Measurements from ENCODE around the gene GDI1.

The GDI1 gene

DNA sequence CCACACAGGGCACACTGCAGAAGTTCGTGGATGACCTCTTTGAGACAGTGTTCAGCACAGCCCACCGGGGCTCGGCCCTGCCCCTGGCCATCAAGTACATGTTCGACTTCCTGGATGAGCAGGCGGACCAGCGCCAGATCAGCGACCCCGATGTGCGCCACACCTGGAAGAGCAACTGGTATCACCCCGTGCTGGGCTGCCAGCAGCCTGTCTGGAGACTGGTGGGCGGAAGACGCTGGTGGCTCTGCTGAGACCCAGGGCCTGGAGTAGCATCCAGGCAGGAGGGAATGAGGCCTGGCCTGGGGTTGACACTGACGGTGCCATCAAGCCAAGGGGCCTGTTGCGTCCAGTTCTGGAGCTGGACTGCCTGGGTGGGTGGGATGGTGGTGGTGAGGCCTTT, 33.5 kb downstream of the GDI1 start:
- Histone ChIP-seq H3K18ac (ENCODE audit: low read depth in 1 of 2, low read length in 2 of 2) (no peak overlapping the region), H3K9me3 (ENCODE audit: control insufficient read depth, low read length) (no peaks in the 10 kb centered on the region), H3K4me2 (ENCODE audit: low read length, poor library complexity, severe bottlenecking) (no peak overlapping the region), H3K14ac (ENCODE audit: low read length in 2 of 2) (no peak overlapping the region), H3K36me3 (ENCODE audit: control insufficient read depth in 1 of 2, insufficient read depth in 2 of 2, low read depth in 1 of 2, low read length in 2 of 2) (peaks cover 53 to 87% of the 10 kb centered on the region in 2 experiments), H3K4ac (ENCODE audit: low read depth in 1 of 2, low read length in 2 of 2) (no peak overlapping the region), H2BK5ac (ENCODE audit: low read depth, low read length, poor library complexity, severe bottlenecking) (no peak overlapping the region), H3K79me1 (replicated peaks; ENCODE audit: low read length, poor library complexity, severe bottlenecking) (peaks cover 12% of the 10 kb centered on the region), H3K27me3 (ENCODE audit: control insufficient read depth in 1 of 2, insufficient read depth in 1 of 2, low read length in 2 of 2) (no peaks in the 10 kb centered on the region), H2BK120ac (ENCODE audit: low read depth, low read length) (no peak overlapping the region), H3K9ac (ENCODE audit: low read length) (no peak overlapping the region), H2BK15ac (ENCODE audit: low read depth, poor library complexity, severe bottlenecking) (no peak overlapping the region), H3K23ac (ENCODE audit: low read length in 2 of 2) (no peak overlapping the region), H3K4me3 (ENCODE audit: insufficient read depth in 1 of 2, low read depth in 1 of 2, low read length in 2 of 2) (no peak overlapping the region), H4K91ac (ENCODE audit: low read length) (no peak overlapping the region), H2BK12ac (ENCODE audit: low read length in 2 of 2) (no peak overlapping the region), H3K4me1 (ENCODE audit: control insufficient read depth, insufficient read depth, low read depth, low read length) (no peaks in the 10 kb centered on the region), H4K8ac (ENCODE audit: low read length) (no peak overlapping the region), H2AK5ac (ENCODE audit: low read length, severe bottlenecking) (no peak overlapping the region), H3K27ac (ENCODE audit: low read length, poor library complexity, severe bottlenecking) (no peak overlapping the region), H2AFZ (ENCODE audit: low read depth, low read length) (no peak overlapping the region)
- WGBS, result 97% methylated on average over 12 of the region's 14 CpGs
- no peak for DNase-seq

DNA sequence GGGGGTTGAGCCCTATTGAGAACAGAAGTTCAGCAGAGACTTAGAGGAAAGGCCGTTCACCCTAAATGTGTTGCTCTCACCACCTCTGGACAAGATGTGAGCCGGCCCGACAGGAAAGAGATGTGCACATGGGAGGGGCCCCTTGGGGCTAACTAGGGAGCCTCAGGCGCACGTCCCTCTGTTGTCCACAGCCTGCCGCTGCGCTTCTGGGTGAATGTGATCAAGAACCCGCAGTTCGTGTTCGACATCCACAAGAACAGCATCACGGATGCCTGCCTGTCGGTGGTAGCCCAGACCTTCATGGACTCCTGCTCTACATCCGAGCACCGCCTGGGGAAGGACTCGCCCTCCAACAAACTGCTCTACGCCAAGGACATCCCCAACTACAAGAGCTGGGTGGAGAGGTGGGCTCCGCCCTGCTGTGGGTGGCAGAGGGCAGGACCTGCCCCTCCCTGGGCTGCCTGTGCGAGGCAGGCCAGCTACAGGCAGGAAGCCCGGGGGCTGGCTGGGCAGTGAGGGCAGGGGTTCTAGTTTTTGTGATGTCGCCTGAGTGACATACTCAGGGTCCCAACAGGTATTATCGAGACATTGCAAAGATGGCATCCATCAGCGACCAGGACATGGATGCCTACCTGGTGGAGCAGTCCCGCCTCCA, 34.1 kb downstream of the GDI1 start:
- Histone ChIP-seq H3K9me3 (ENCODE audit: control insufficient read depth, low read length) (no peaks in the 10 kb centered on the region), H2BK12ac (ENCODE audit: low read length in 2 of 2) (no peak overlapping the region), H4K8ac (ENCODE audit: low read length) (no peak overlapping the region), H3K4me3 (ENCODE audit: insufficient read depth in 1 of 2, low read depth in 1 of 2, low read length in 2 of 2) (no peak overlapping the region), H3K4me2 (ENCODE audit: low read length, poor library complexity, severe bottlenecking) (no peak overlapping the region), H3K14ac (ENCODE audit: low read length in 2 of 2) (no peak overlapping the region), H3K4ac (ENCODE audit: low read depth in 1 of 2, low read length in 2 of 2) (no peak overlapping the region), H2BK5ac (ENCODE audit: low read depth, low read length, poor library complexity, severe bottlenecking) (no peak overlapping the region), H2BK15ac (ENCODE audit: low read depth, poor library complexity, severe bottlenecking) (no peak overlapping the region), H3K27me3 (ENCODE audit: control insufficient read depth in 1 of 2, insufficient read depth in 1 of 2, low read length in 2 of 2) (no peaks in the 10 kb centered on the region), H2AFZ (ENCODE audit: low read depth, low read length) (no peak overlapping the region), H3K9ac (ENCODE audit: low read length) (no peak overlapping the region), H3K18ac (ENCODE audit: low read depth in 1 of 2, low read length in 2 of 2) (no peak overlapping the region), H3K27ac (ENCODE audit: low read length, poor library complexity, severe bottlenecking) (no peak overlapping the region), H2BK120ac (ENCODE audit: low read depth, low read length) (no peak overlapping the region), H3K4me1 (ENCODE audit: control insufficient read depth, insufficient read depth, low read depth, low read length) (no peaks in the 10 kb centered on the region), H3K79me1 (replicated peaks; ENCODE audit: low read length, poor library complexity, severe bottlenecking) (peaks cover 10% of the 10 kb centered on the region), H3K23ac (ENCODE audit: low read length in 2 of 2) (no peak overlapping the region), H4K91ac (ENCODE audit: low read length) (no peak overlapping the region), H3K36me3 (ENCODE audit: control insufficient read depth in 1 of 2, insufficient read depth in 2 of 2, low read depth in 1 of 2, low read length in 2 of 2) (peaks cover 50 to 81% of the 10 kb centered on the region in 2 experiments), H2AK5ac (ENCODE audit: low read length, severe bottlenecking) (no peak overlapping the region)
- 90% methylated on average over 20 of the region's 23 CpGs for whole genome bisulfite sequencing
- DNase-seq, result no peak

DNA sequence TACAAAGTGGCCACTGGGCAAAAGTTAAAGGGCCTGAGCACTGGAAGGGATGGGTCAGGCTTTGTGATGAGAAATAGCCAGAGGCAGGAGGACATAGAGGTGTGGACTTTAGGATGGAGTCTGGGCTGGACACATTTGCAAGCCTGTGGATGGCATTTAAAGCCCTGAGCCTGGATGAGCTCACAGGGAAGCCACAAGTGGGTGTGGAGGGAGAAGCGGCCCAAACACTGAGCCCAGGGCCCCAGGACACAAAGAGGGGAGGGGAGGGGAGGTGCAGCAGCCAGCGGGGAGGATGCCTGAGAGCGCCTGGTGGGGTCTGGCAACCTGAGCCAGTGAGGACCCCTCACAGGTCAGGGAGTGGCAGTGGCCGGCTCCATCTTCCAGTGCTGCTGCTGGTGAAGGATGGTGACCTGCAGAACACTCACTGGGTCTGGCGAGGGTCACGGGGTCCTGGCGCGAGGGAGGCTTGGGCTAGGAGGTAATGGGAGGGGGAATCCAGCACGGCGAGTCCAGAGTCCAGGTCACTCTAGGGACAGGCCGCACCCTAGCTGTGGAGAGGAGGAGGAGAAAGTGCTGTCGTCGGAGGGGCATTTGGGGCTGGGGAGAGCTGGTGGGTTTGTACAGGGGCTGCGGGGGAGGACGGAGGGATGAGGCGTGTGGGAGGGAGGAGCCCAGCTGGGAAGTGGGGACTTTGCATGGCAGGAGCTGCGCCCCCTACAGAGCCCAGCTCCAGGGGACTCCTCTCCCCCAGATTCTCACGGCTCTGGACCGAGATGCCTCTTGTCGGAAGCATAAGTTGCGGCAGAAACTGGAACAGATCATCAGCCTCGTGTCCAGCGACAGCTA, 35.1 kb downstream of the GDI1 start:
- H3K4ac ChIP-seq (ENCODE audit: low read depth in 1 of 2, low read length in 2 of 2), result no peak overlapping the region
- no peak overlapping the region for H4K91ac ChIP-seq (ENCODE audit: low read length)
- peaks cover 4% of the 10 kb centered on the region for H3K4me1 ChIP-seq (ENCODE audit: control insufficient read depth, insufficient read depth, low read depth, low read length)
- H2BK120ac ChIP-seq (ENCODE audit: low read depth, low read length), result no peak overlapping the region
- H3K4me2 ChIP-seq (ENCODE audit: low read length, poor library complexity, severe bottlenecking), result no peak overlapping the region
- H3K4me3 ChIP-seq (ENCODE audit: insufficient read depth in 1 of 2, low read depth in 1 of 2, low read length in 2 of 2), result no peak overlapping the region
- H2BK5ac ChIP-seq (ENCODE audit: low read depth, low read length, poor library complexity, severe bottlenecking), result no peak overlapping the region
- no peak overlapping the region for H3K18ac ChIP-seq (ENCODE audit: low read depth in 1 of 2, low read length in 2 of 2)
- H3K79me1 ChIP-seq (replicated peaks; ENCODE audit: low read length, poor library complexity, severe bottlenecking), result peaks cover 3% of the 10 kb centered on the region
- peaks cover 0 to 2% of the 10 kb centered on the region in 2 experiments for H3K27me3 ChIP-seq (ENCODE audit: control insufficient read depth in 1 of 2, insufficient read depth in 1 of 2, low read length in 2 of 2)
- H2BK12ac ChIP-seq (ENCODE audit: low read length in 2 of 2), result no peak overlapping the region
- WGBS, result 89% methylated on average over 19 of the region's 23 CpGs
- H3K9me3 ChIP-seq (ENCODE audit: control insufficient read depth, low read length), result no peaks in the 10 kb centered on the region
- DNase-seq, result no peak
- no peak overlapping the region for H3K9ac ChIP-seq (ENCODE audit: low read length)
- no peak overlapping the region for H3K23ac ChIP-seq (ENCODE audit: low read length in 2 of 2)
- no peak overlapping the region for H3K27ac ChIP-seq (ENCODE audit: low read length, poor library complexity, severe bottlenecking)
- H3K14ac ChIP-seq (ENCODE audit: low read length in 2 of 2), result no peak overlapping the region
- H4K8ac ChIP-seq (ENCODE audit: low read length), result no peak overlapping the region
- H2AFZ ChIP-seq (ENCODE audit: low read depth, low read length), result no peak overlapping the region
- no peak overlapping the region for H2AK5ac ChIP-seq (ENCODE audit: low read length, severe bottlenecking)
- H2BK15ac ChIP-seq (ENCODE audit: low read depth, poor library complexity, severe bottlenecking), result no peak overlapping the region
- H3K36me3 ChIP-seq (ENCODE audit: control insufficient read depth in 1 of 2, insufficient read depth in 2 of 2, low read depth in 1 of 2, low read length in 2 of 2), result peaks cover 42 to 71% of the 10 kb centered on the region in 2 experiments

Measured in mesenchymal stem cell (in vitro differentiated cells and primary cell).